ENCODE measurements around the gene GRIK5.

GRCh38 chr19:41978470-41978869 lies 91.5 kb downstream of the GRIK5 start:
- TF ChIP-seq CTCF (IDR thresholded peaks at IDR 0.05) (no peak), POLR2A (IDR thresholded peaks at IDR 0.05) (no peak)
